Thymus (tissue), 11 donors: ENCODE results near the gene CAMK2N2. TPM values are rescaled to one million over a fixed set of nuclear protein-coding genes. Genes with fewer than 3 reads are reported as not detected.

Experiments
- DNase-seq, 9 donors: peaks; one replicate each; pipeline ENCODE4 v3.0.0-alpha.2; 2013; ENCODE audit warnings: low spot score in 9 of 9, low read depth in 6 of 9, missing footprints in 1 of 9
- H3K27ac ChIP-seq, 2 donors: one replicate each; pipeline ENCODE4 v1.5.1; 2013; ENCODE audit warnings: control low read depth in 1 of 2, low read depth in 1 of 2, low read length in 1 of 2, mild to moderate bottlenecking in 1 of 2, moderate library complexity in 1 of 2
- H3K27me3 ChIP-seq, 2 donors: one replicate each; pipeline ENCODE4 v1.5.1; 2013; ENCODE audit warnings: low read length in 1 of 2; ENCODE audit not compliant: control insufficient read depth in 2 of 2, insufficient read depth in 1 of 2
- H3K36me3 ChIP-seq, 2 donors: one replicate each; pipeline ENCODE4 v1.5.1; 2013; ENCODE audit warnings: low read length in 1 of 2, mild to moderate bottlenecking in 1 of 2, moderate library complexity in 1 of 2; ENCODE audit not compliant: control insufficient read depth in 2 of 2, insufficient read depth in 2 of 2
- H3K4me1 ChIP-seq, 2 donors: one replicate each; pipeline ENCODE4 v1.5.1; 2013; ENCODE audit warnings: low read length in 2 of 2; ENCODE audit not compliant: control insufficient read depth in 2 of 2, insufficient read depth in 2 of 2
- H3K4me3 ChIP-seq, 2 donors: one replicate each; pipeline ENCODE4 v1.5.1; 2013; ENCODE audit warnings: low read length in 2 of 2, control low read depth in 1 of 2, mild to moderate bottlenecking in 1 of 2
- H3K9me3 ChIP-seq, 2 donors: one replicate each; pipeline ENCODE4 v1.5.1; 2013; ENCODE audit warnings: low read length in 1 of 2, mild to moderate bottlenecking in 1 of 2; ENCODE audit not compliant: control insufficient read depth in 2 of 2, insufficient read depth in 1 of 2
- WGBS: extraction: QIAGEN DNeasy Blood & Tissue Kit; methylation state at CpG from one replicate; pipeline ENCODE4 v1.1.7; 2013; 5-methylcytosine and 5-hydroxymethylcytosine counted together
- polyA plus RNA-seq: library from polyadenylated mRNA; stranded (reverse); fragments of 200-250 nt; gene quantifications from one replicate; pipeline ENCODE4 v1.2.3, GENCODE V29; 2013
- total RNA-seq: library from RNA; stranded (reverse); fragments of 120-200 nt; gene quantifications from one replicate; pipeline ENCODE4 v1.2.4, GENCODE V29; 2013
- donor health status: healthy.

Gene CAMK2N2
- total and polyA plus RNA-seq, 2 donors: 0.14 TPM; not detected in 1

GRCh38 chr3:184259878-184260723 lies 1.3 kb downstream of the CAMK2N2 start:
- Histone ChIP-seq H3K9me3 (peaks cover 0 to 16% of the 10 kb centered on the region in 2 donors), H3K27me3 (peaks cover 55 to 74% of the 10 kb centered on the region in 2 donors), H3K4me3 (peak overlapping the region in 1 of 2 donors; percentile 51), H3K36me3 (no peaks in the 10 kb centered on the region), H3K27ac (no peak overlapping the region), H3K4me1 (peaks cover 0 to 20% of the 10 kb centered on the region in 2 donors)
- DNase-seq: peak in 3 of 9 donors; percentile 39 to 47 (median 46)
- 2% methylated on average over 91 of the region's 91 CpGs for WGBS

DNA sequence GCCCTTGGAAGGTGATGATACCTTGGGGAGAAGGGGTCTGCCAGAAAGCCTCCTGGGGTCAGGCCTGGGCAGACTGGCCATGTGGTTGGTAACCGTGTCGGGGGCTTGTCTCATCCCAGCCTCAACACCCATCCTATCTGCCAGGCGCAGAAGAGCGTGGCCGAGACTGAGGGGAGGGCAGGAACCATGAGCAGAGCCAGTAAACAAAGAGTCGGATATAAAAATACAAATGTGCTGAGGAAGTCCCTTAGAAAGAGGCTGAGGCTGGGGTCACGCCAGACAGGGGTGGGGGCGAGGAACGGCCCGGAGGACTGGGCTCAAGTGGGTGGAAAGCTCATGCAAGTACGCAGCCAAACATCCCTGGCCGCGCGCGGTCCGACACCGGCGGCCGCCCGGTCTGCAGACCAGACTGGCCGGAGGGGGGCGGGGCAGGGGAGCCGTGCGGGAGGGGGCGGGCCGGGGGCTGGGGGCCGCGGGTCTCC lies 1.9 kb downstream of the CAMK2N2 start:
- Histone ChIP-seq H3K36me3 (no peaks in the 10 kb centered on the region), H3K9me3 (peaks cover 0 to 16% of the 10 kb centered on the region in 2 donors), H3K4me3 (no peak overlapping the region), H3K27ac (no peak overlapping the region), H3K4me1 (peaks cover 0 to 20% of the 10 kb centered on the region in 2 donors), H3K27me3 (peaks cover 52 to 68% of the 10 kb centered on the region in 2 donors)
- no peak for DNase-seq
- 26% methylated on average over 28 of the region's 28 CpGs for WGBS

GRCh38 chr3:184258926-184259325 lies 2.4 kb downstream of the CAMK2N2 start:
- no peak overlapping the region for H3K4me3 ChIP-seq
- no peaks in the 10 kb centered on the region for H3K36me3 ChIP-seq
- no peak for DNase-seq
- H3K27ac ChIP-seq: no peak overlapping the region
- peaks cover 52 to 63% of the 10 kb centered on the region in 2 donors for H3K27me3 ChIP-seq
- H3K4me1 ChIP-seq: peaks cover 0 to 20% of the 10 kb centered on the region in 2 donors
- peaks cover 0 to 16% of the 10 kb centered on the region in 2 donors for H3K9me3 ChIP-seq
- WGBS: 93% methylated on average over 5 of the region's 5 CpGs

- Histone ChIP-seq H3K9me3 (peaks cover 0 to 15% of the 10 kb centered on the region in 2 donors), H3K36me3 (no peaks in the 10 kb centered on the region), H3K27me3 (peaks cover 42 to 47% of the 10 kb centered on the region in 2 donors), H3K4me3 (no peak overlapping the region), H3K27ac (no peak overlapping the region), H3K4me1 (peaks cover 0 to 16% of the 10 kb centered on the region in 2 donors)
- WGBS: 97% methylated on average over 23 of the region's 23 CpGs
- DNase-seq: no peak
Observed at GRCh38 chr3:184257083-184257915, 4.1 kb downstream of the CAMK2N2 start.

- Histone ChIP-seq H3K27me3 (peaks cover 24 to 30% of the 10 kb centered on the region in 2 donors), H3K9me3 (peaks cover 0 to 8% of the 10 kb centered on the region in 2 donors), H3K4me3 (no peak overlapping the region), H3K36me3 (no peaks in the 10 kb centered on the region), H3K4me1 (peaks cover 0 to 5% of the 10 kb centered on the region in 2 donors), H3K27ac (no peak overlapping the region)
- no peak for DNase-seq
- WGBS: 98% methylated on average over 3 of the region's 3 CpGs
Observed at GRCh38 chr3:184255291-184256039, 5.9 kb downstream of the CAMK2N2 start.

- Histone ChIP-seq H3K27ac (peak overlapping the region in 1 of 2 donors; percentile 71), H3K4me1 (peaks cover 9 to 15% of the 10 kb centered on the region in 2 donors), H3K27me3 (no peaks in the 10 kb centered on the region), H3K36me3 (peaks cover 4 to 5% of the 10 kb centered on the region in 2 donors), H3K4me3 (peak overlapping the region; percentile 80 to 81), H3K9me3 (no peaks in the 10 kb centered on the region)
- DNase-seq: peak; percentile 65 to 95 (median 86)
- WGBS: 15% methylated on average over 20 of the region's 20 CpGs
Observed at GRCh38 chr3:184250167-184250828, 11.1 kb downstream of the CAMK2N2 start.

DNA sequence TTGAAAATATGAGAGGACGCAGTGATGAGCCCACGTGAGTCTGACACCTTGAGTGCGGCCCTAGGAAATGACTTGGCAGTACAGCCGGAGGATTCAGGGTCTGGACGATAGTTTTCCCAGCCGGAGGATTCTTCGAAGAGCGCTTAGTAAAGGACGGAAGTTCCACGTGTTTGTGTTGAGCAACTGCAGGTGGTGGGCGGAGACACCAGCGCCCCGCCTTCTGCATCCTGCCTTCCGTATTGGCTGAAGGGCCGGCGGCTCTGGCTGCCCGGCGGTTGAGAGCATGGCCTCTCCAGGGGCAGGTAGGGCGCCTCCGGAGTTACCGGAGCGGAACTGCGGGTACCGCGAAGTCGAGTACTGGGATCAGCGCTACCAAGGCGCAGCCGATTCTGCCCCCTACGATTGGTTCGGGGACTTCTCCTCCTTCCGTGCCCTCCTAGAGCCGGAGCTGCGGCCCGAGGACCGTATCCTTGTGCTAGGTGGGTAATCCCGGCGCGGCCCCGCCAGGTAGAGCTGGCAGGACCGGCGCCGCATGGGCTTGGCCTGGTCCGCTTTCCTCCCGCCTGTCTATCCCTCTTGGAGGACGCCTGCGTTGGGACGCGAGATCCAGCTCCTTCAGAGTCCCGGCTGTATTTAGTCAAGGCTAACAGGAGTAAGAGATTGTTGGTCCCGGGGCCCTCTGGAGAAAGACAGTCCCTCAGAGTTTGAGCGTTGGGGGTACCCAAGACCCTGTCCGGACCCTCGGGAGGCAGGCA lies 11.8 kb downstream of the CAMK2N2 start, which contains the start of gene EEF1AKMT4:
EEF1AKMT4 (plus strand) TSS at position 261 of the 755 bp plus-strand sequence; CDS start at position 284, 23 bp downstream.
- DNase-seq: peak; percentile 84 to 97 (median 90)
- whole genome bisulfite sequencing: under 1% methylated on average over 54 of the region's 54 CpGs

More for the DNA sequence above, 11.8 kb downstream of the CAMK2N2 start, which contains the start of gene EEF1AKMT4:
- Histone ChIP-seq H3K9me3 (no peaks in the 10 kb centered on the region), H3K36me3 (peaks cover 11 to 12% of the 10 kb centered on the region in 2 donors), H3K4me1 (peaks cover 9 to 15% of the 10 kb centered on the region in 2 donors), H3K4me3 (peak within 1 kb of the TSS; percentile 80 to 81), H3K27me3 (no peaks in the 10 kb centered on the region), H3K27ac (peak within 1 kb of the TSS; percentile 80 to 86)
